HCT116 (cell line): ENCODE data around the gene CNOT2. TPM values are rescaled to one million over a fixed set of nuclear protein-coding genes. Genes with fewer than 3 reads are reported as not detected.

ENCODE experiments used
- ATAC-seq: fragments of 200-7000 bp; cut with Tn5 transposase; 2 replicates; pipeline ENCODE4 v1.9.1; 2020; ENCODE audit warnings: mild to moderate bottlenecking, moderate library complexity
- BruUV-seq: library from RNA; stranded (reverse); fragments of 400-500 nt; replicated peaks from 2 replicates; lab custom pipeline; 2021; lab: Mats Ljungman, UMichigan
- CTCF ChIA-PET: fragments of 300-600 bp; sonication (Branson Sonifier 250); formaldehyde crosslinking; loops from one replicate; lab custom pipeline; 2021; ENCODE audit warnings: antibody characterized with exemption; lab: Charles Lee
- POLR2A ChIA-PET: fragments of 300-600, 350-600 bp; sonication (Branson Sonifier 250); formaldehyde crosslinking; loops from one replicate; lab custom pipeline; 2021; ENCODE audit warnings: antibody characterized with exemption; lab: Charles Lee
- RAD21 ChIA-PET, 2 experiments: fragments of 300-600 bp; sonication (Branson Sonifier 250); formaldehyde crosslinking; loops; one replicate each; lab custom pipeline; 2023; ENCODE audit warnings: low total read pairs in 2 of 2; ENCODE audit not compliant: uncharacterized antibody in 2 of 2, unreplicated experiment in 2 of 2, low non-redundant PET in 1 of 2; lab: Charles Lee
- DNase-seq: peaks from one replicate; pipeline ENCODE4 v3.0.0-alpha.2; 2010; ENCODE audit warnings: low read depth, low spot score
- H2AFZ ChIP-seq: fragments of 200-600 bp; shearing (Covaris generic), sonication (generic); 2 replicates; pipeline ENCODE4 v1.6.1; 2017; ENCODE audit warnings: low read depth, mixed run types, mixed read lengths, antibody characterized with exemption, low read length; ENCODE audit not compliant: poor library complexity, severe bottlenecking
- H3K27ac ChIP-seq: 2 replicates; pipeline ENCODE4 v1.5.1; 2012; ENCODE audit warnings: low read depth, low read length
- H3K27me3 ChIP-seq: fragments of 200-600 bp; sonication (generic); 2 replicates; pipeline ENCODE4 v1.6.1; 2016; ENCODE audit warnings: mixed run types, low read length, mixed read lengths; ENCODE audit not compliant: insufficient read depth
- H3K36me3 ChIP-seq, 2 experiments: fragments of 200-500 bp in 1 of 2; fragments of 200-600 bp in 1 of 2; sonication (Bioruptor generic) in 1 of 2; sonication (generic) in 1 of 2; 2 replicates each; pipeline versions ENCODE4 v1.5.1 to v1.6.1; 2014 to 2016; ENCODE audit warnings: low read length in 2 of 2, inconsistent platforms in 1 of 2, mixed read lengths in 1 of 2, mixed run types in 1 of 2; ENCODE audit not compliant: insufficient read depth in 2 of 2, control insufficient read depth in 1 of 2
- H3K4me1 ChIP-seq, 2 experiments: fragments of 200-600 bp in 1 of 2; sonication (generic) in 1 of 2; 2 replicates each; pipeline versions ENCODE4 v1.5.1 to v1.6.1; 2012 to 2017; ENCODE audit warnings: low read length in 2 of 2, inconsistent platforms in 1 of 2, mild to moderate bottlenecking in 1 of 2, mixed read lengths in 1 of 2, mixed run types in 1 of 2, moderate library complexity in 1 of 2; ENCODE audit not compliant: insufficient read depth in 2 of 2, control insufficient read depth in 1 of 2
- H3K4me2 ChIP-seq: fragments of 200-600 bp; sonication (generic); 2 replicates; pipeline ENCODE4 v1.6.1; 2017; ENCODE audit warnings: mixed run types, low read length, mixed read lengths
- H3K4me3 ChIP-seq, 2 experiments: fragments of 200-600 bp in 1 of 2; sonication (generic) in 1 of 2; replicated peaks in 1 of 2; 2 replicates each; pipeline ENCODE4 v1.5.1; 2011 to 2016; ENCODE audit warnings: low read length in 2 of 2, control low read depth in 1 of 2, low read depth in 1 of 2, mild to moderate bottlenecking in 1 of 2, mixed read lengths in 1 of 2, mixed run types in 1 of 2
- H3K79me2 ChIP-seq: fragments of 200-600 bp; sonication (generic); 2 replicates; pipeline ENCODE4 v1.6.1; 2017; ENCODE audit warnings: mild to moderate bottlenecking, mixed run types, low read length, moderate library complexity, mixed read lengths; ENCODE audit not compliant: insufficient read depth
- H3K9ac ChIP-seq: fragments of 200-600 bp; sonication (generic); 2 replicates; pipeline ENCODE4 v1.6.1; 2016; ENCODE audit warnings: low read length, mixed read lengths
- H3K9me2 ChIP-seq: fragments of 200-600 bp; sonication (generic), shearing (Covaris generic); 2 replicates; pipeline ENCODE4 v1.6.1; 2017; ENCODE audit warnings: mixed run types, mild to moderate bottlenecking, moderate library complexity; ENCODE audit not compliant: insufficient read depth
- H3K9me3 ChIP-seq, 2 experiments: fragments of 200-500 bp in 1 of 2; fragments of 200-600 bp in 1 of 2; sonication (Bioruptor generic) in 1 of 2; sonication (generic) in 1 of 2; 2 replicates each; pipeline ENCODE4 v1.6.1; 2014 to 2017; ENCODE audit warnings: low read length in 2 of 2, mixed read lengths in 2 of 2, inconsistent platforms in 1 of 2, low read depth in 1 of 2, mild to moderate bottlenecking in 1 of 2, mixed run types in 1 of 2, moderate library complexity in 1 of 2; ENCODE audit not compliant: control insufficient read depth in 1 of 2, insufficient read depth in 1 of 2
- H4K20me1 ChIP-seq: fragments of 200-600 bp; sonication (generic), shearing (Covaris generic); 2 replicates; pipeline ENCODE4 v1.6.1; 2017; ENCODE audit warnings: mixed run types, mild to moderate bottlenecking, moderate library complexity; ENCODE audit not compliant: insufficient read depth
- CTCF ChIP-seq, 3 experiments: fragments of 200-600 bp in 1 of 3; sonication (generic) in 1 of 3; IDR thresholded peaks in 2 of 3; conservative IDR thresholded peaks in 1 of 3; 2 replicates each; pipeline ENCODE4 v1.5.1; 2012 to 2017; ENCODE audit warnings: low read depth in 2 of 3, low read length in 2 of 3, antibody characterized with exemption in 1 of 3, borderline replicate concordance in 1 of 3, control low read depth in 1 of 3, mild to moderate bottlenecking in 1 of 3, mixed read lengths in 1 of 3, mixed run types in 1 of 3, moderate library complexity in 1 of 3; ENCODE audit not compliant: insufficient read depth in 1 of 3
- JUND ChIP-seq: IDR thresholded peaks from 2 replicates; pipeline ENCODE4 v1.6.1; 2012
- YY1 ChIP-seq: IDR thresholded peaks from 2 replicates; pipeline ENCODE4 v1.6.1; 2011; ENCODE audit warnings: low read length, low read depth, moderate library complexity, mild to moderate bottlenecking; ENCODE audit not compliant: insufficient replicate concordance; ENCODE audit errors: extremely low read depth
- intact Hi-C: fragments of 100-400 bp; cut with micrococcal nuclease; formaldehyde crosslinking; loops from 2 replicates; pipeline ENCODE4 v1.10.0; 2022
- total RNA-seq: library from RNA; stranded (reverse); gene quantifications from one replicate; pipeline ENCODE4 v1.2.1, GENCODE V29; 2021; ENCODE audit not compliant: unreplicated experiment
- TF ChIP-seq, protein P1 (sequence below): IDR thresholded peaks from 2 replicates; pipeline ENCODE4 v1.6.1; 2012; ENCODE audit warnings: low read depth

CNOT2 gene
- total RNA-seq, 1 experiment from 2014 or later: 58.7 TPM

DNA sequence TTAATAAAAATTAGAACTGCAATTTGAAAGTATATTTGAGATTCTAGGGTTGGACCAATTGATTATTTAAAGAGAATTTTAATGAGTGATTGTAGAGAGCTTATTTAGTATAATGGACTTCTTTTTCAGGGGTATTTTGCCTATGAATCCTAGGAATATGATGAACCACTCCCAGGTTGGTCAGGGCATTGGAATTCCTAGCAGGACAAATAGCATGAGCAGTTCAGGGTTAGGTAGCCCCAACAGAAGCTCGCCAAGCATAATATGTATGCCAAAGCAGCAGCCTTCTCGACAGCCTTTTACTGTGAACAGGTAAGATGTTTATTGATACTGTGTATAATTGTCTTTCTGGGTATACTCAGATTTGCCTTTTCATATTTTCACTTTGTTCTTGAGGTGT, 86.9 kb downstream of the CNOT2 start:
- POLR2A ChIA-PET: no interaction called here
- Histone ChIP-seq H3K9ac (no peak overlapping the region), H4K20me1 (no peaks in the 10 kb centered on the region), H3K4me1 (peaks cover 0 to 9% of the 10 kb centered on the region in 2 experiments; a peak in 1 of 4 replicates), H3K9me2 (no peaks in the 10 kb centered on the region), H3K4me3 (no peak overlapping the region), H3K27me3 (no peaks in the 10 kb centered on the region), H3K27ac (no peak overlapping the region), H3K9me3 (no peaks in the 10 kb centered on the region; a peak in 1 of 4 replicates), H3K79me2 (0 out of 2 replicates have a peak, but pooled peaks cover 8% of the 10 kb centered on the region), H3K36me3 (no peaks in the 10 kb centered on the region; a peak in 1 of 4 replicates), H2AFZ (no peak overlapping the region), H3K4me2 (no peak overlapping the region)
- no TSS peak for BruUV-seq
- CTCF ChIA-PET: no interaction called here
- RAD21 ChIA-PET: no interaction called here
- no peak for TF ChIP-seq CTCF (IDR thresholded peaks at IDR 0.05 in 2 of 3, conservative IDR thresholded peaks at IDR 0.05 in 1 of 3; ENCODE audit: borderline replicate concordance in 1 of 3, insufficient read depth in 1 of 3, low read depth in 2 of 3, low read length in 2 of 3)
- TF ChIP-seq, protein P1, sequence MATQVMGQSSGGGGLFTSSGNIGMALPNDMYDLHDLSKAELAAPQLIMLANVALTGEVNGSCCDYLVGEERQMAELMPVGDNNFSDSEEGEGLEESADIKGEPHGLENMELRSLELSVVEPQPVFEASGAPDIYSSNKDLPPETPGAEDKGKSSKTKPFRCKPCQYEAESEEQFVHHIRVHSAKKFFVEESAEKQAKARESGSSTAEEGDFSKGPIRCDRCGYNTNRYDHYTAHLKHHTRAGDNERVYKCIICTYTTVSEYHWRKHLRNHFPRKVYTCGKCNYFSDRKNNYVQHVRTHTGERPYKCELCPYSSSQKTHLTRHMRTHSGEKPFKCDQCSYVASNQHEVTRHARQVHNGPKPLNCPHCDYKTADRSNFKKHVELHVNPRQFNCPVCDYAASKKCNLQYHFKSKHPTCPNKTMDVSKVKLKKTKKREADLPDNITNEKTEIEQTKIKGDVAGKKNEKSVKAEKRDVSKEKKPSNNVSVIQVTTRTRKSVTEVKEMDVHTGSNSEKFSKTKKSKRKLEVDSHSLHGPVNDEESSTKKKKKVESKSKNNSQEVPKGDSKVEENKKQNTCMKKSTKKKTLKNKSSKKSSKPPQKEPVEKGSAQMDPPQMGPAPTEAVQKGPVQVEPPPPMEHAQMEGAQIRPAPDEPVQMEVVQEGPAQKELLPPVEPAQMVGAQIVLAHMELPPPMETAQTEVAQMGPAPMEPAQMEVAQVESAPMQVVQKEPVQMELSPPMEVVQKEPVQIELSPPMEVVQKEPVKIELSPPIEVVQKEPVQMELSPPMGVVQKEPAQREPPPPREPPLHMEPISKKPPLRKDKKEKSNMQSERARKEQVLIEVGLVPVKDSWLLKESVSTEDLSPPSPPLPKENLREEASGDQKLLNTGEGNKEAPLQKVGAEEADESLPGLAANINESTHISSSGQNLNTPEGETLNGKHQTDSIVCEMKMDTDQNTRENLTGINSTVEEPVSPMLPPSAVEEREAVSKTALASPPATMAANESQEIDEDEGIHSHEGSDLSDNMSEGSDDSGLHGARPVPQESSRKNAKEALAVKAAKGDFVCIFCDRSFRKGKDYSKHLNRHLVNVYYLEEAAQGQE: no peak
- no peak for TF ChIP-seq YY1
- TF ChIP-seq JUND: no peak
- DNase-seq (no peak), ATAC-seq (no peak)
- intact Hi-C loops: no loop called here
